Measurements from ENCODE around the gene FAM171A2. TPM values are rescaled to one million over a fixed set of nuclear protein-coding genes. Genes with fewer than 3 reads are reported as not detected.

The FAM171A2 gene
- total and polyA plus RNA-seq, 4 donors = 0.08 to 1.1 (median 0.18) TPM; not detected in 1

DNA sequence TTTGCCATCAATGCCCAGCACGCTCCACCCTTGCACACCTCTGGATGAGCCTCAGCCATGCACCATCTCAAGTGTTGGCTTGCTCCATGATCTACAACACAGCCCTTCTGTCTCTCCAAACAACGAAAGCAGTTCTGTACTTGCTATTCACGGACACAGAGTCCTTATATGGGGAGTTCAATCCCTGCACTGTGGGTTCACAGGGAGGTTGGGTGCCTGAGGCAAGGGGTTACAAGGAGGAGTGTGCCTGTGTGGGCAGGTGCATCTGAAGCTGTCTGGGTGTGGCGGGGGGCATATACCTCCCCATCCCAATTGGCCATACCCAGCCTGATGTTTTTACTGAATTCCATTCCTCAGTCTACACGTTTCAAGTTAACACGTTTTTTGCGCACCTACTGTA lies 49.6 kb downstream of the FAM171A2 start (continued):
- TF ChIP-seq, protein P1, sequence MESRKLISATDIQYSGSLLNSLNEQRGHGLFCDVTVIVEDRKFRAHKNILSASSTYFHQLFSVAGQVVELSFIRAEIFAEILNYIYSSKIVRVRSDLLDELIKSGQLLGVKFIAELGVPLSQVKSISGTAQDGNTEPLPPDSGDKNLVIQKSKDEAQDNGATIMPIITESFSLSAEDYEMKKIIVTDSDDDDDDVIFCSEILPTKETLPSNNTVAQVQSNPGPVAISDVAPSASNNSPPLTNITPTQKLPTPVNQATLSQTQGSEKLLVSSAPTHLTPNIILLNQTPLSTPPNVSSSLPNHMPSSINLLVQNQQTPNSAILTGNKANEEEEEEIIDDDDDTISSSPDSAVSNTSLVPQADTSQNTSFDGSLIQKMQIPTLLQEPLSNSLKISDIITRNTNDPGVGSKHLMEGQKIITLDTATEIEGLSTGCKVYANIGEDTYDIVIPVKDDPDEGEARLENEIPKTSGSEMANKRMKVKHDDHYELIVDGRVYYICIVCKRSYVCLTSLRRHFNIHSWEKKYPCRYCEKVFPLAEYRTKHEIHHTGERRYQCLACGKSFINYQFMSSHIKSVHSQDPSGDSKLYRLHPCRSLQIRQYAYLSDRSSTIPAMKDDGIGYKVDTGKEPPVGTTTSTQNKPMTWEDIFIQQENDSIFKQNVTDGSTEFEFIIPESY (IDR thresholded peaks at IDR 0.05) = no peak

DNA sequence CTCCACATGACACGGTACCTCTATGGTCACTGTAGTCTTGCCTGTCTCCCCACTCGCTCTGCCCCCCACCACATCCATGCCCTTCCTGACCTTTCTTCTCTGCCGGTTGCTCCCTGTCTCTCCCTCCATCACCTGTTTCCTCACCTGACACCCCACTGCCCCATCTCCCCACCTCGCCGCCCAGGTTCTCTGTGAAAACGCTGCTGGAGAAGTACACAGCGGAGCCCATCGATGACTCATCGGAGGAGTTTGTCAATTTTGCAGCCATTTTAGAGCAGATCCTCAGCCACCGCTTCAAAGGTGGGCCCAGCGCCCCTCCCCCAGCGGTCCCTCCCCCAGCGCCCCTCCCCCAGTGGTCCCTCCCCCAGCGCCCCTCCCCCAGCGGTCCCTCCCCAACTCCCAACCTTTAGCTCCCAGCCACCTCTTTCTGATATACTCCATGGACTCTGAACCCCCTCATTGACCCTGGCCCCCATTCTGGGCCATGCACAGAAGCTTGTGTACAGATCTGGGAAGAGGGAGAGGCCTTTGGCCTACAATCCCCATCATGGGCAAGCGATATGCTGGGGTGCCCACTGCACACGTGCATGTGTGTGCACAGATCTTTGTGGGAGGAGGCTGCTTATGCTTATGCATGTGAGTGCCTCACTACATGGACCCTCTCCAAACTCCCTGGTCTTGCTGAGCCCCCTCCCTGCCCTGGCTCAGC lies 51.1 kb downstream of the FAM171A2 start:
- DNase-seq (ENCODE audit: low spot score) = no peak

More for the DNA sequence above, 51.1 kb downstream of the FAM171A2 start:
- no peak overlapping the region for H3K4me3 ChIP-seq (ENCODE audit: low read depth in 1 of 3, low read length in 3 of 3)
- no peak overlapping the region for H3K27ac ChIP-seq (ENCODE audit: low read depth in 1 of 2, low read length in 2 of 2)
- peaks cover 4 to 11% (median 11%) of the 10 kb centered on the region in 4 donors for H3K4me1 ChIP-seq (ENCODE audit: control insufficient read depth in 4 of 4, insufficient read depth in 4 of 4, low read length in 3 of 4)
- no peaks in the 10 kb centered on the region for H3K36me3 ChIP-seq (ENCODE audit: control insufficient read depth in 4 of 4, insufficient read depth in 3 of 4, low read depth in 1 of 4, low read length in 3 of 4)
- TF ChIP-seq JUND (IDR thresholded peaks at IDR 0.05) (no peak), TAF1 (conservative IDR thresholded peaks at IDR 0.05) (no peak), FOXA2 (IDR thresholded peaks at IDR 0.05) (no peak), HNF4G (IDR thresholded peaks at IDR 0.05) (no peak), HNF4A (conservative IDR thresholded peaks at IDR 0.05) (no peak), SP1 (IDR thresholded peaks at IDR 0.05) (no peak), YY1 (IDR thresholded peaks at IDR 0.05) (no peak), RXRA (IDR thresholded peaks at IDR 0.05) (no peak), RAD21 (IDR thresholded peaks at IDR 0.05) (no peak), EGR1 (IDR thresholded peaks at IDR 0.05; ENCODE audit: low read depth in 2 of 2) (no peak)
- TF ChIP-seq, protein P2, sequence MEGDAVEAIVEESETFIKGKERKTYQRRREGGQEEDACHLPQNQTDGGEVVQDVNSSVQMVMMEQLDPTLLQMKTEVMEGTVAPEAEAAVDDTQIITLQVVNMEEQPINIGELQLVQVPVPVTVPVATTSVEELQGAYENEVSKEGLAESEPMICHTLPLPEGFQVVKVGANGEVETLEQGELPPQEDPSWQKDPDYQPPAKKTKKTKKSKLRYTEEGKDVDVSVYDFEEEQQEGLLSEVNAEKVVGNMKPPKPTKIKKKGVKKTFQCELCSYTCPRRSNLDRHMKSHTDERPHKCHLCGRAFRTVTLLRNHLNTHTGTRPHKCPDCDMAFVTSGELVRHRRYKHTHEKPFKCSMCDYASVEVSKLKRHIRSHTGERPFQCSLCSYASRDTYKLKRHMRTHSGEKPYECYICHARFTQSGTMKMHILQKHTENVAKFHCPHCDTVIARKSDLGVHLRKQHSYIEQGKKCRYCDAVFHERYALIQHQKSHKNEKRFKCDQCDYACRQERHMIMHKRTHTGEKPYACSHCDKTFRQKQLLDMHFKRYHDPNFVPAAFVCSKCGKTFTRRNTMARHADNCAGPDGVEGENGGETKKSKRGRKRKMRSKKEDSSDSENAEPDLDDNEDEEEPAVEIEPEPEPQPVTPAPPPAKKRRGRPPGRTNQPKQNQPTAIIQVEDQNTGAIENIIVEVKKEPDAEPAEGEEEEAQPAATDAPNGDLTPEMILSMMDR (IDR thresholded peaks at IDR 0.05; ENCODE audit: low read depth, low read length, missing input control) = no peak
- TF ChIP-seq, protein P3, sequence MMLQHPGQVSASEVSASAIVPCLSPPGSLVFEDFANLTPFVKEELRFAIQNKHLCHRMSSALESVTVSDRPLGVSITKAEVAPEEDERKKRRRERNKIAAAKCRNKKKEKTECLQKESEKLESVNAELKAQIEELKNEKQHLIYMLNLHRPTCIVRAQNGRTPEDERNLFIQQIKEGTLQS (IDR thresholded peaks at IDR 0.05) = no peak
- TF ChIP-seq, protein P4, sequence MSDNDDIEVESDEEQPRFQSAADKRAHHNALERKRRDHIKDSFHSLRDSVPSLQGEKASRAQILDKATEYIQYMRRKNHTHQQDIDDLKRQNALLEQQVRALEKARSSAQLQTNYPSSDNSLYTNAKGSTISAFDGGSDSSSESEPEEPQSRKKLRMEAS (IDR thresholded peaks at IDR 0.05) = no peak
- TF ChIP-seq, protein P5, sequence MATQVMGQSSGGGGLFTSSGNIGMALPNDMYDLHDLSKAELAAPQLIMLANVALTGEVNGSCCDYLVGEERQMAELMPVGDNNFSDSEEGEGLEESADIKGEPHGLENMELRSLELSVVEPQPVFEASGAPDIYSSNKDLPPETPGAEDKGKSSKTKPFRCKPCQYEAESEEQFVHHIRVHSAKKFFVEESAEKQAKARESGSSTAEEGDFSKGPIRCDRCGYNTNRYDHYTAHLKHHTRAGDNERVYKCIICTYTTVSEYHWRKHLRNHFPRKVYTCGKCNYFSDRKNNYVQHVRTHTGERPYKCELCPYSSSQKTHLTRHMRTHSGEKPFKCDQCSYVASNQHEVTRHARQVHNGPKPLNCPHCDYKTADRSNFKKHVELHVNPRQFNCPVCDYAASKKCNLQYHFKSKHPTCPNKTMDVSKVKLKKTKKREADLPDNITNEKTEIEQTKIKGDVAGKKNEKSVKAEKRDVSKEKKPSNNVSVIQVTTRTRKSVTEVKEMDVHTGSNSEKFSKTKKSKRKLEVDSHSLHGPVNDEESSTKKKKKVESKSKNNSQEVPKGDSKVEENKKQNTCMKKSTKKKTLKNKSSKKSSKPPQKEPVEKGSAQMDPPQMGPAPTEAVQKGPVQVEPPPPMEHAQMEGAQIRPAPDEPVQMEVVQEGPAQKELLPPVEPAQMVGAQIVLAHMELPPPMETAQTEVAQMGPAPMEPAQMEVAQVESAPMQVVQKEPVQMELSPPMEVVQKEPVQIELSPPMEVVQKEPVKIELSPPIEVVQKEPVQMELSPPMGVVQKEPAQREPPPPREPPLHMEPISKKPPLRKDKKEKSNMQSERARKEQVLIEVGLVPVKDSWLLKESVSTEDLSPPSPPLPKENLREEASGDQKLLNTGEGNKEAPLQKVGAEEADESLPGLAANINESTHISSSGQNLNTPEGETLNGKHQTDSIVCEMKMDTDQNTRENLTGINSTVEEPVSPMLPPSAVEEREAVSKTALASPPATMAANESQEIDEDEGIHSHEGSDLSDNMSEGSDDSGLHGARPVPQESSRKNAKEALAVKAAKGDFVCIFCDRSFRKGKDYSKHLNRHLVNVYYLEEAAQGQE (IDR thresholded peaks at IDR 0.05) = no peak
- TF ChIP-seq, protein P1 (IDR thresholded peaks at IDR 0.05) = no peak
- no peak overlapping the region for H3K9ac ChIP-seq (ENCODE audit: low read depth in 1 of 2, low read length in 2 of 2)
- H3K9me3 ChIP-seq (ENCODE audit: control insufficient read depth in 4 of 4, low read length in 3 of 4) = no peaks in the 10 kb centered on the region
- H3K27me3 ChIP-seq (ENCODE audit: control insufficient read depth in 4 of 4, insufficient read depth in 4 of 4, low read length in 3 of 4) = peaks cover 0 to 6% (median 3%) of the 10 kb centered on the region in 4 donors
- 66% methylated on average over 17 of the region's 17 CpGs for WGBS
